GM21367 (cell line): ENCODE data around the gene FGD5.
"Not testable (repeated sequence)": the region's sequence is repeated elsewhere in the genome, so short reads cannot be mapped to it uniquely, and the experiment has no call there.

ENCODE experiments used
- ATAC-seq: cut with Tn5 transposase; IDR thresholded peaks from one replicate; pipeline ENCODE4 v1.9.1; 2021; ENCODE audit not compliant: unreplicated experiment

The FGD5 gene

GRCh38 chr3:14899993-14900618, 81.3 kb downstream of the FGD5 start:
- ATAC-seq, result no peak

DNA sequence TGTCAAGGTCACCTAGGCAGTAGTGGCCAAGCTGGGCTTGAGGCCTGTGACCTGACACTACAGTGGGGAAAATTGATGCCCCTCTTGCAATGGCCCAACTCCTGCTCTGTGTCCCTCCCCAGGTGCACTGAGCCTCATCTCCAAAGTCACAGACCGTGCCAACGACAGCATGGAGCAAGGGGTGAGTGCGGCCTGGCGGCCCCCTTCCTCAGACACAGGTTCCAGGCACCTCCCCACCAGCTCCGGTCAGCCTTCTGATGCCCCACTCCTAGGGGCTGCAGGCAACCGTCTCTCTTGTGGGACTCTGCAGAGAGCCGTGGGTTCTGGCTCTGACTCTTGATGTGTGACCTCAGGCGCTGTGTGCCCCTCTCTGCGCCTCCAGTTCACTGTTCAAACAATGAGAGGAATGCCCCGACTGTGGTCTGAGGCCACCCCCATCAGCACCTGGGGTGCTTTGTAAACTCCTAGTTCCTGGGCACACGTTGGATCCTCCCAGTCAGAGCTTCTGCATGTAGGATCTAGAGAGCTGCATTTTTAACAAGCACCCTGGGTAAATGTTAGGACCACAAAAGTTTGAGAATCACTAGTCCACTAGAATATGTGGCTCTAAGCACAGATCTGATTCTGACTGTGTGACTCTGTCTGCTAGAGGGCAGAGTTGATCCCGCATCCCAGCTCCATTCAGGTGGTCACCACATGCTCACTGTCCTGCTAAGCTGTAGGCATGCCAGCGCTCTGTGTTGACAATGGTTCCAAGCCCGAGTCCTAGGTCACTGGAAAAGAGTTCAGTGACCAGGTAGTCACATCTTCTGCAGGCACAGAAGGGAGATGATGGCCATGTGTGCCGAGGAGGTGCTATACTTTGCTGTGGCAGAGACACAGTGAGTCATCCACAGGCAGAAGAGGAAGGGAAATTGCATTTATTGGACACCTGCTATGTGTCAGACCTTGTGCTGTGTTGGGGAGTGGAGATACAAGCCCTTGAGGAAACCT, 82.4 kb downstream of the FGD5 start:
- ATAC-seq, result no peak

GRCh38 chr3:14902719-14903118, 84.0 kb downstream of the FGD5 start:
- no peak for ATAC-seq

DNA sequence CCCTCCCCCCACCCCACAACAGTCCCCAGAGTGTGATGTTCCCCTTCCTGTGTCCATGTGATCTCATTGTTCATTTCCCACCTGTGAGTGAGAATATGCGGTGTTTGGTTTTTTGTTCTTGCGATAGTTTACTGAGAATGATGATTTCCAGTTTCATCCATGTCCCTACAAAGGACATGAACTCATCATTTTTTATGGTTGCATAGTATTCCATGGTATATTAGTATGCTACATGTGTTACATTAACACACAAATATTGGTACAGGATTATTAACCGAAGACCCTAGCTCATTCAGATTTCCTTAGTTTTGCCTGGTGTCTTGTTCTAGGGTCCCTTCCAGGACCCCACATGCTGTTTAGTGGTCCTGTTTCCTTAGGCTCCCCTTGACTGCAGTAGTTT, 84.7 kb downstream of the FGD5 start:
- not testable (repeated sequence) for ATAC-seq

DNA sequence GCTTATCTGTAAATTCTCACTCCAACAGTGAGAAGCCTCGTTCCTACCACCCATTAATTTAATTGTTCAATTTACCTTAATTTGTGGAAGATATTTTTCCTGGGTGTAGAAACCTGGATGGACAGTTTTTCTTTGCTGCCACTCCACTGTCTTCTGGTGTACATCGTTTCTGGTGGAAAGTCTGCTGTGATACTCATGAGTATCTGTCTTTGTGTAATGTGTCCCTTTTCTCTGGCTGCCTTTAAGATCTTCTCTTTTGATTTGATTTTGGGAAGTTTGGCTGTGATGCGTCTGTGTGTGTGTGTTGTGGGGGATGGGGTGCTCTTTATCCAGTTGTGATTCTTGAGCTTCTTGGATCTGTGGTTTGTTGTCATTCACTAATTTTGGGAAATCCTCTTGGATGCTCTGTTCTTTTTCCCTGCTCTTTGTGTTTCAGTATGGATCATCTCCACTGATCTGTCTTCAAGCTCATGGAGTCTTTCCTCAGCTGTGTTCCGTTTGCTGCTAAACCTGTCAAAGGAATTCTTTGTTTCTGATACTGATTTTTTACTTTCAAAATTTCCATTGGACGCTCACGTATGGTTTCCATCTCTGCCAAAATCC, 86.4 kb downstream of the FGD5 start:
- no peak for ATAC-seq

DNA sequence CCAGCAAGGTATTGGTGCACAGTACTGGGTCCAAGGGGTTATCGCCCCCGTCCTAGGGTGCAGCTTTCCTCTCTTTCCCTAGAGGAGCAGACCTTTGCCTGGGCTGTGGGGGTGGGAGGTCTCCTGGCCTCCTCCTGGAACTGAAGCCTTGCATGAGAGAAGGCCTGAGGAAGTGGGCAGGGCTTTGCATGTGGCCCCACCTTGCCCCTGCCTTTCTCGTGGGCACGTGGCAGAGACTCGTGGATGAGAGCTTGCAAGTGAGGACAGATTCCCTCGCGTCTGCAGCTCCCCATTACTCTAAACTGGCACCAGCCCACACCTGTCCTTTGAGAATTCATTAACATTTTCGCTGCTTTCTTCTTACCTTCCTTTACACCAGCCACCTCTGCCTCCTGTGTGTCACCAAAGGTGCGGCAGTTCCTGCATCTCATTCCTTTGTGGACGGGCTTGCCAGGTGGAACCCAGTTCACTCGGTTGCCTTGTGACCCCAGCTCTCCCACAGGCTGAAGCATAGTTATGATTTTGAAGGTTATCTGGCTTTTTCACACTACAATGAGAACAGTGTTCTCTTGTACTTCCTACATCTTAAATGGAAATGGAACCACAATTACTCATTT, 87.7 kb downstream of the FGD5 start:
- no peak for ATAC-seq

- no peak for ATAC-seq
Measured at GRCh38 chr3:14907043-14907966, 88.5 kb downstream of the FGD5 start.

- ATAC-seq, result no peak
Measured at GRCh38 chr3:14909250-14909649, 90.5 kb downstream of the FGD5 start.

GRCh38 chr3:14911651-14912050, 92.9 kb downstream of the FGD5 start:
- ATAC-seq, result no peak

DNA sequence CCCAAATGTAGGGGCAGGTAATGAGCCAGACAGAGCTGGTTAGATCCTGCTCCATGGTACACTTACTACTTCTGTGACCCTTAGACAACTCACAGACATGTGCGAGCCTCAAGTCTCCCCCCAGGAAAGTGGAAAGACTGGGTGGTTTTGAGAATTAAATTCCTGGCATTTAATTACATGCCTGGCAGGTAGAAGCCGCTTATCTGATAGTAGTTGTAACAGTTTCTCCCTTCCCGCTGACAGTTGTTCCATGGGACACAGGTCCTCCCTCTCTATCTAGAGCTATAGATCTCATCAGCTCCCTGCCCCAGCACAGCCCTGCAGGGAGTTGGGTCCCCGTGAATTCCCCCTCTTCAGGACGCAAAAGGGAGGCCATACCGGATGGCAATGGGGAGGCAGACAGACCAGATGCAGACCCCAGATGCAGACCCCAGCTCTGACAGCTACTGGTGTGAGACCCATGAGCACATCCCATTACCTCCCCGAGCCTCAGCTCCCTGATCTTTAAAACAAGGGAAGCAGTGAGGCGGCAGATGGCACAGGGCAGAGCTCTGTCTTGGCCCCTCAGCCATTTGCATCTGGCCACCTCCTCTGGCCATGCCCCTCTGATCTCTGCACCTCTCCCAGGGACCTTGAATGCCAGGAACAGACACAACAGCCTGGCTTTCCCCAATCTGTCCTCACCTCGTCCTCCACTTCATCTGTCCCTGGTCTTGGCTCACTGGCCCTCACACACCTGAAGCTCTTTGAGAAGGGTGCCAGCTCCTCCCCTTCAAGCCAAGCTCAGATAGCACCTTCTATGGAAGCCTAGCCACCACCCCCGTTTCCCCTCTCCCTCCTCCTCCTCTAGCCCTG, 94.5 kb downstream of the FGD5 start:
- no peak for ATAC-seq

- no peak for ATAC-seq
Measured at GRCh38 chr3:14913926-14914778, 95.4 kb downstream of the FGD5 start.

DNA sequence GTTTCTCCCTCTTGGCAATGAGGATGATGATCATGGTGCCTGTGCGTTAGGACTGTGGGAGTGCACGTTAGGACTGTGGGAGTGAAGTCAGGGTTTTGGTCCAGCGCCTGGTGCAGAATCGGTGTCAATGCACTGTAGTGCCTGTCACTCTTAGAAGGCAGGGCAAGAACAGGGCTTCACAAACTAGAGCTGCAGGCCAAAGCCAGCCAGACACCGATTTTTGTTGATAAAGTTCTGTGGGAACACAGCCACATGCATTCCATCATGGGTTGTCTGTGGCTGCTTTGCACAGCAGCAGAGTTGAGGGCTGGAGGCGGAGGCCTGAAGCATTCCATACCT, 96.0 kb downstream of the FGD5 start:
- ATAC-seq, result no peak

- ATAC-seq, result no peak
Measured at GRCh38 chr3:14915636-14916222, 97.0 kb downstream of the FGD5 start.

DNA sequence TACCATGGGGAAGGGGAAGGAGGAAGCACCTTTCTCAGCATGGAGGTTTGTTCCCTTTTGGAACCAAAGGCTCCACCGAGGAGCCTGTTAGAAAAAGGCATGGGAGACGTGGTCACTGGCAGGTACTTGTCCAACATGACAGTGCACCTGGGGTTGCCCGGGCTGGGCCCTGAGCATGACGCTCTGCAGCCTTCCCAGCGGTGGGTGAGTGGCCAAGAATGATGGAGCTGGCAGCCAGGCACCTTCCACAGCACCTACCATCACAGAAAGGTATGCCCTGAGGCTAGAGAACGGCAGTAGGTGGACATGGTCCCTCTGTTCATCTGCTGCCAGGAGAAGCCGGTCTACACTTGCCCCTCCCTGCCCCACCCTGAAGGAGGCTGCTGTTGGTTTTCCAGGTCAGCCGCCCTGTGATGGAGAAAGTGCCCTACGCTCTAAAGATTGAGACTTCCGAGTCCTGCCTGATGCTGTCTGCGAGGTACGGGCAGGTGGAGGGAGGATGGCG, 99.6 kb downstream of the FGD5 start:
- no peak for ATAC-seq

- no peak for ATAC-seq
Measured at GRCh38 chr3:14920536-14920935, 101.8 kb downstream of the FGD5 start.

DNA sequence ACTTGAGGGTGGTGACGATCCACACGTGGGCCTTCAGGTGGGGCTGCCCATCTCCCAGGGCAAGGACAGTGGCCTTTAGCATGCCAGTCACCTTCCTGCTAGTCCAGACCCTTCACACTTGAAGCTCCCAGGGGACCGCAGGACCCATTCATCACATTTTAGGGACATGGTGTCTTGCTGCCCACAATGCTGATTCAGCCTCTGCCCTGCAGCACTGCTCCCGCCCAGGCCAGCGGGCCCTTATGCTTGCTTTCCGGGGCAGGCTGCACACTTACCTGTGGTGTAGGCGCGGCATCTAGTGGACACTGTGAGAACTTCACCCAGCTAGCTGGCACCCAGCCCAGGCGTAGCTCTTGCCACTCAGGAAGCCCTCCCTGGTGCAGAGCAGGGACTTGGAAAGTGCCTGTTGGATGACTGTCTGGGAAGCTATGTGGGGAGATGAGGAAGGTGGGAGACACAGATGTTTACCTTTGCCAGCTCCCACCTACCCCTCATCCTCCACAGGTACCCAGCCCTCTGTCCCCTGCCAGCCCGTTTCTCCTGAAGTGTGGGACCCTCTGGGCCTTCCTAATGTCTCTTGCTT, 102.4 kb downstream of the FGD5 start:
- ATAC-seq, result peak; percentile 79

DNA sequence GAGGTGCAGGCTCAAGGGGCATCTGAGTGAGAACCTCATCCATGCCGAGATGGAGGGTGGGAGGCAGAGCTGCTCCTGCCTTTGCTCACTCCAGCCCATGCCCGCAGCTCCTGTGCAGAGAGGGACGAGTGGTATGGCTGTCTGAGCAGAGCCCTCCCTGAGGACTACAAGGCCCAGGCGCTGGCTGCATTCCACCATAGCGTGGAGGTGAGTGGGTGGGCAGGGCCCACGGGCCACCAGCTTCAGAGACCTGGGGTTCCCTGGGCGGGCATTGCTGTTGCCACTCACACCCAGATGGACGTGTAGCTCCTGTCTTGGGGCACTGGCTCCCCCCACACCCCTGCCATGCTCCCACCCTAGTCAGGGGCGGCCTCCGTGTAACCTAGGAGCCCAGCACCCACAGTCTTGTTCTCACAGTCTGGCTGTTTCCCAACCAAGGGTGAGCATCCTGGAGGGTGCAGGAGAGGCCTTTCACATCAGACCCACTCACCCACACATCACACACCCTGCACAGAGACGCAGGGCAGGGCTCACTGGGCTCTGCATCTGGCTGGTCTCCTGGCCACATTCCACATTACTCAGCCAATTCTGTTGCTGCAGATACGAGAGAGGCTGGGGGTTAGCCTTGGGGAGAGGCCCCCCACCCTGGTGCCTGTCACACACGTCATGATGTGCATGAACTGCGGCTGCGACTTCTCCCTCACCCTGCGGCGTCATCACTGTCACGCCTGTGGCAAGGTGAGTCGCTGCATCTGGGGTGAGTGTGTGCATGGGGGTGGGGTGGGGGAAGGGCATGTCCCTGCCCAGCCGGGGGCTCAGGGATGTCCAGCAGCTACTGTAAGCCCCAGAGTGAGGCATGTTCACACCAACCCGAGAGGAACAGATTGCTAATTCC, 103.3 kb downstream of the FGD5 start:
- no peak for ATAC-seq
